NCI-H526 treated with DMSO at 0.1 percent for 48 hours (cell line): ENCODE data around the gene TNFSF8.

Source experiments
- DNase-seq: peaks from one replicate; lab custom pipeline; 2025; lab: John Stamatoyannopoulos, UW

TNFSF8 gene

GRCh38 chr9:114867327-114867726 is 63.1 kb downstream of the TNFSF8 start:
- DNase-seq, result no peak

- DNase-seq, result no peak
These were observed 65.9 kb downstream of the TNFSF8 start for GRCh38 chr9:114864471-114864870.

GRCh38 chr9:114861922-114862605 is 68.3 kb downstream of the TNFSF8 start:
- no peak for DNase-seq

- no peak for DNase-seq
These were observed 69.1 kb downstream of the TNFSF8 start for GRCh38 chr9:114861273-114861672.

- DNase-seq, result no peak
These were observed 70.2 kb downstream of the TNFSF8 start for GRCh38 chr9:114860187-114860586.

- no peak for DNase-seq
These were observed 73.5 kb downstream of the TNFSF8 start for GRCh38 chr9:114856942-114857315.

DNA sequence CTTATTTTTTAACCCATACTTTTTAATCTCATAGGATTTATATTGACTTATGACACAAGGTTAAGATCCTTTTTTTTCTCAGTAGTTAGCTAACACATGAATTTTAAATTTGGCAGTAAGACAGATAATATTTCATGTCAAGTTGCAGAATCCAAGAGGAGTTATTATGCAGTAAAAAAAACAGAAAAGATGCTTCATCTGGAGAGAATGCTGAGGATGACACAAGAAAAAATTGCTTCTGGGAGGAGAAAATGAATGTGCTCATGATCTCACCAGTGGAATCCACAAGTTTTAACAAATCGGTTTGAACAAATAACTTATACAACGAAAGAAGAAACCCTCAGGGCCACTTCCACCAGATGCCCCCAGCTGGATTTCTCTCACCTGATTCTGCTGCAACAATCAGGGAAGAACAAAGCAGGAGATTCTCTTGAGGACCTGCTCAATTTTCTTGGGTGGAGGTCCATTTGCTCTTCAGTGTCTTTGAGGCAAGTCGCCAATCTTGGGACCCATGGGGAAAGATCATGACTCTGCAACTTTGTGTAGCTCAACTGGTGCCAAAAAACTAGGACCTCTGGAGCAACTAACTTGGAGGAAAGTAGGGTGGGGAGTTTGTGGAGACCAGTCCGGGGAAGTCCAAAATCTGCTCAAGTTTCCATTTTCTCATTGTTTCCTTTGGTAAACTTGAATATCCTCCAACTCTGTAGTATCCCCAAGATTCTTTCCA is 74.0 kb downstream of the TNFSF8 start:
- no peak for DNase-seq

DNA sequence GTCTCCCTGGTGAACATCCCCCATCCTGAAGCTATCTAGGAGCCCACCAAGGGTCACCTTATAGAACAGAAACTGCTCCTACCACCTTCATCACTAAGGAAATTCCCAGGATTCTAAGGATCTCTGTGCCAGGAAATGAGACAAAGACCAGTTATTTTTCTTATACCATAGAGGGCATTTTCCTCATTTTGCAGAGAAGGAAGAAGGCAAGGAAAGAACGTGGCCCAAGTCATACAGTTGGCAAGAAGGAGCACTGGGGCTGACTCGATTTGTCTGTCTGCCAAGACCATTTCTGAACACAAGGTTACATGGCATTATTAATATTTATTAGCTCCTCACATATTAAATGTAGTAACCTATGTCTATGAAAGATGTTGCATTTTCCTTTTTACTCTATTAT is 74.9 kb downstream of the TNFSF8 start:
- no peak for DNase-seq

GRCh38 chr9:114854736-114855355 is 75.5 kb downstream of the TNFSF8 start:
- DNase-seq, result no peak

DNA sequence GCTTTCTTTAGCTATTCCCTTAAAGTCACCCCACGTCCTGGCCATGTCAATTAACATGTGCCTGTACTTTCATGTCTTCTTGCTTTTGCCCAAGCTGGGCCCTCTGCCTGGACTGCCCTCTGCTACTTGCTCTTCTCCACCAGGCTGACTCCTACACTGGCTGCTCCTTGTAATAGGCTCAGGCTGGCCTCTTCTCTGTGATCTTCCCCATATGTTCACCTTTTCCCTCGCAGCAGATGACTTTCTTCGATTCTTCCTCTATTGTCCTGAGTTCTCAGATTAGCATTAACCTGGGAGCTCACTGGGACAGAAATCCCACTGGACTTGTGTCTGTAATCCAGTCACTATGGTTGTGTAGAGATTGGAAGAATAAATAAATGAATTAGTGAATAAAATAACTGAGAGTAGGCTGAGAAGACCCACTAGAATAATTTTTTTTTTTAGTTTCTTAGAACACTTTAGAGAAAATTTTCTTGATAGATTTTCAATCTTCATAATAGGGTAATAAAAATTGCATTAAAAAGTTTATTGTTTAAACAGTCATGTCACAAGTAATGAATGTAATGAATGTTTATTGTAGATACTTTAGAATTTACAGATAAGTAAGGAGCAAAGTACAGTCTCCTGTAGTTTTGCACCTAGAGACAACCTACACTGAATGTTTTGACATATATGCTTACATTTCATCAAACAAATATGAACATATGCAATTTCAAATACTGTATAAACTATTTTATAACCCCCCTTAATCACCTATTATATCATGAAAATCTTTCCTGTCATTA is 77.1 kb downstream of the TNFSF8 start:
- DNase-seq, result no peak

GRCh38 chr9:114852050-114852594 is 78.3 kb downstream of the TNFSF8 start:
- no peak for DNase-seq

- no peak for DNase-seq
These were observed 79.1 kb downstream of the TNFSF8 start for GRCh38 chr9:114851306-114851705.
